MM.1S (cell line): Measurements from ENCODE around the gene UTS2B.

ENCODE experiments used
- DNase-seq: peaks from one replicate; pipeline ENCODE4 v3.0.0-alpha.2; 2015
- H2AFZ ChIP-seq: fragments of 300-600 bp; sonication (generic); 2 replicates; pipeline ENCODE4 v1.6.0; 2016; ENCODE audit warnings: antibody characterized with exemption, low read length
- H3F3A ChIP-seq: fragments of 300-600 bp; sonication (generic); 2 replicates; pipeline ENCODE4 v1.6.1; 2016; ENCODE audit warnings: mild to moderate bottlenecking, antibody characterized with exemption, low read length, moderate library complexity, mixed read lengths; ENCODE audit not compliant: insufficient read depth
- H3K27ac ChIP-seq: fragments of 300-600 bp; sonication (generic); 2 replicates; pipeline ENCODE4 v1.5.1; 2016; ENCODE audit warnings: mild to moderate bottlenecking, low read length
- H3K27me3 ChIP-seq: fragments of 300-600 bp; sonication (generic); replicated peaks from 2 replicates; pipeline ENCODE4 v1.6.0; 2016; ENCODE audit warnings: low read length; ENCODE audit not compliant: insufficient read depth
- H3K36me3 ChIP-seq: fragments of 300-600 bp; sonication (generic); replicated peaks from 2 replicates; pipeline ENCODE4 v1.6.1; 2016; ENCODE audit warnings: mild to moderate bottlenecking, low read length, mixed read lengths; ENCODE audit not compliant: insufficient read depth
- H3K4me1 ChIP-seq: fragments of 300-600 bp; sonication (generic); 2 replicates; pipeline ENCODE4 v1.6.1; 2016; ENCODE audit warnings: low read length, mixed read lengths
- H3K4me2 ChIP-seq: fragments of 300-600 bp; sonication (generic); 2 replicates; pipeline ENCODE4 v1.6.0; 2016; ENCODE audit warnings: low read depth, low read length
- H3K4me3 ChIP-seq: fragments of 300-600 bp; sonication (generic); 2 replicates; pipeline ENCODE4 v1.5.1; 2016; ENCODE audit warnings: low read length, mixed read lengths
- H3K79me2 ChIP-seq: fragments of 300-600 bp; sonication (generic); 2 replicates; pipeline ENCODE4 v1.6.1; 2016; ENCODE audit warnings: mixed run types, low read length, mixed read lengths
- H3K9ac ChIP-seq: fragments of 300-600 bp; sonication (generic); 2 replicates; pipeline ENCODE4 v1.6.1; 2016; ENCODE audit warnings: low read length, mixed read lengths
- H3K9me2 ChIP-seq: fragments of 300-600 bp; sonication (generic); replicated peaks from 2 replicates; pipeline ENCODE4 v1.6.1; 2016; ENCODE audit warnings: mild to moderate bottlenecking, low read length, mixed read lengths; ENCODE audit not compliant: insufficient read depth
- H3K9me3 ChIP-seq: fragments of 300-600 bp; sonication (generic); replicated peaks from 2 replicates; pipeline ENCODE4 v1.6.1; 2016; ENCODE audit warnings: mild to moderate bottlenecking, low read length, mixed read lengths; ENCODE audit not compliant: insufficient read depth
- H4K20me1 ChIP-seq: fragments of 300-600 bp; sonication (generic); 2 replicates; pipeline ENCODE4 v1.6.1; 2016; ENCODE audit warnings: mild to moderate bottlenecking, low read length, moderate library complexity, mixed read lengths; ENCODE audit not compliant: insufficient read depth
- EZH2 ChIP-seq: fragments of 300-600 bp; sonication (generic); optimal IDR thresholded peaks from 2 replicates; pipeline ENCODE3; 2017; ENCODE audit warnings: low read depth, mild to moderate bottlenecking, antibody characterized with exemption, low read length, mixed read lengths
- EZH2phosphoT487 ChIP-seq: fragments of 300-600 bp; sonication (generic); IDR thresholded peaks from 2 replicates; pipeline ENCODE4 v1.6.1; 2018; ENCODE audit warnings: antibody characterized with exemption, low read length
- TF ChIP-seq, protein P1 (sequence below): fragments of 300-600 bp; sonication (generic); IDR thresholded peaks from 2 replicates; pipeline ENCODE4 v1.5.1; 2016; ENCODE audit warnings: antibody characterized with exemption, low read length, mixed read lengths

UTS2B gene

DNA sequence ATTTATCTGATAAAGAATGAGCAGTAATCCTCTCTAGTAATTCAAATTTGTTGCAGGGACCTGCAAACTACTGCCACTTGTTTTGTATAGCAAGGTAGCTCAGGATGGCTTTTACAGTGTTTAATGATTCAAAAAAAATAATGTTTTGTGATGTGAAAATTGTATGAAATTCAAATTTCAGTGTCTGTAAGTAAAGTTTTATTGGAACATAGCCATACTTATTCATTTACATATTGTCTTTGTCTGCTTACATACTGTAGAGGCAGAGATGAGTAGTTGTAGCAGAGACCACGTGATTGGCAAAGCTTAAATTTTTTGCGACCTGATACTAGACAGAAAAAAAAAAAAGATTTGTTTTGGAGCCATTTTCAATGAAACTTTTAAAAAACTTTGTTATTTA is 6.5 kb upstream of the UTS2B start:
- H4K20me1 ChIP-seq, result no peaks in the 10 kb centered on the region
- DNase-seq, result no peak
- H3K9me2 ChIP-seq, result no peaks in the 10 kb centered on the region
- no peak for TF ChIP-seq EZH2phosphoT487
- TF ChIP-seq, protein P1, sequence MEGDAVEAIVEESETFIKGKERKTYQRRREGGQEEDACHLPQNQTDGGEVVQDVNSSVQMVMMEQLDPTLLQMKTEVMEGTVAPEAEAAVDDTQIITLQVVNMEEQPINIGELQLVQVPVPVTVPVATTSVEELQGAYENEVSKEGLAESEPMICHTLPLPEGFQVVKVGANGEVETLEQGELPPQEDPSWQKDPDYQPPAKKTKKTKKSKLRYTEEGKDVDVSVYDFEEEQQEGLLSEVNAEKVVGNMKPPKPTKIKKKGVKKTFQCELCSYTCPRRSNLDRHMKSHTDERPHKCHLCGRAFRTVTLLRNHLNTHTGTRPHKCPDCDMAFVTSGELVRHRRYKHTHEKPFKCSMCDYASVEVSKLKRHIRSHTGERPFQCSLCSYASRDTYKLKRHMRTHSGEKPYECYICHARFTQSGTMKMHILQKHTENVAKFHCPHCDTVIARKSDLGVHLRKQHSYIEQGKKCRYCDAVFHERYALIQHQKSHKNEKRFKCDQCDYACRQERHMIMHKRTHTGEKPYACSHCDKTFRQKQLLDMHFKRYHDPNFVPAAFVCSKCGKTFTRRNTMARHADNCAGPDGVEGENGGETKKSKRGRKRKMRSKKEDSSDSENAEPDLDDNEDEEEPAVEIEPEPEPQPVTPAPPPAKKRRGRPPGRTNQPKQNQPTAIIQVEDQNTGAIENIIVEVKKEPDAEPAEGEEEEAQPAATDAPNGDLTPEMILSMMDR, result no peak
- no peak overlapping the region for H2AFZ ChIP-seq
- H3K9me3 ChIP-seq, result no peaks in the 10 kb centered on the region
- no peak overlapping the region for H3K4me2 ChIP-seq
- H3K36me3 ChIP-seq, result no peaks in the 10 kb centered on the region
- no peak overlapping the region for H3K4me3 ChIP-seq
- no peak overlapping the region for H3K27ac ChIP-seq
- peaks cover 98% of the 10 kb centered on the region for H3K79me2 ChIP-seq
- no peaks in the 10 kb centered on the region for H3F3A ChIP-seq
- no peak overlapping the region for H3K9ac ChIP-seq
- no peaks in the 10 kb centered on the region for H3K4me1 ChIP-seq
- H3K27me3 ChIP-seq, result no peaks in the 10 kb centered on the region

DNA sequence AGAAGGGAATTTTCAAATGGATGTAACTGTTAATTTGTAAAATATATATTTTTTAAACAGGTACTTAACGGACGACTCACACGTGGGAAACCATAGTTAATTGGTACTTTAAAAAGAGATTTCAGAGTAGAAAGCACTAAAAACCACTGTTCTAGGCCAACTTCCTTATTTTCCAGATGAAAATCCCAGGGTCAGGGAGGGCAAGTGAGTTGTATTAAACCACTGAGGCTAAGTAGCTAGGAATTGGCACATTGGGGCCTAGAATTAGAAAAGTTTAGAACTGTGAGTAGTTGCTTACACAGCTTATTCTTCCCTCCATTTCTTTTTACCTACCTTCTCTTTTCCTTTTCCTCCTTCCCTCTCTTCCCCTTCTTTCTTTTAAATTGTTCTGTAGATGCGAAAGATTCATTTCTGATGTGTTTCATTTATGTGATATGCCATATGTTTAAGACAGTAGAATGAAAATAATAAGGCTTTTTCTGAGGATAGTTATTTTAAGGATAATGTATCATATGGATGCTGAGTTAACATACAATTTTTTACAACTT is 4.1 kb upstream of the UTS2B start:
- Histone ChIP-seq H3K27me3 (no peaks in the 10 kb centered on the region), H3K9me2 (no peaks in the 10 kb centered on the region), H3K4me3 (no peak overlapping the region), H3K4me1 (peaks cover 13% of the 10 kb centered on the region), H3K9me3 (no peaks in the 10 kb centered on the region), H4K20me1 (no peaks in the 10 kb centered on the region), H2AFZ (no peak overlapping the region), H3K4me2 (no peak overlapping the region), H3K79me2 (peaks cover 98% of the 10 kb centered on the region), H3K36me3 (no peaks in the 10 kb centered on the region), H3K27ac (no peak overlapping the region), H3F3A (no peaks in the 10 kb centered on the region), H3K9ac (no peak overlapping the region)
- no peak for DNase-seq
- TF ChIP-seq EZH2 (no peak), EZH2phosphoT487 (no peak)
- TF ChIP-seq, protein P1, result no peak

DNA sequence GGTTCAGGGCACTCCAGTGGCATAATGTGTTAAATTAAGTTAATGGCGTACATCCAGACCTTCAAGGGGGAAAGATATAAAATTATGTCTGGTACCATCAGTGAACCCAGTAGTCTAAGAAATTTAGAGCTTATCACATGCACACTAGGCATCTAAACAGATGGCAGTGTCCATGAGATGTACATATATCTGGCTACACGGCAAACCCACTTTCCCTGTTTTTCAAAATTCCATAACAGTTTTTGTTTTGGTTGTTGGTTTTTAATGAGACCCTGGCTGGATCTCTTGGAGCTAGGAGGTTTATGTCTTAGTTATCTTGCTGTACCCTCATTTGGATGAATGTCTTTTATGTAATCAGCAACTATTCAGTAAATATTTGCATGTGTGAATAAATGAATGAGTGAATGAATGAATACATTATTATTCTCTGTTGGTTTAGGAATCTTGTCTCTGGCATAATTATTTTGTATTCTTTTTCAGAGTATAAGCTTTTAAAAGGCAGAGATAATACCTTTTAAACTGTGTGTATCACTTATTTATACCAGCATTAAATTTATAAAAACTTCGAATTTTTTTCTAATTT is 3.1 kb upstream of the UTS2B start:
- no peaks in the 10 kb centered on the region for H3K27me3 ChIP-seq
- peaks cover 6% of the 10 kb centered on the region for H3F3A ChIP-seq
- H3K36me3 ChIP-seq, result no peaks in the 10 kb centered on the region
- no peak overlapping the region for H2AFZ ChIP-seq
- no peak overlapping the region for H3K27ac ChIP-seq
- TF ChIP-seq, protein P1, result no peak
- TF ChIP-seq EZH2, result no peak
- H3K4me2 ChIP-seq, result no peak overlapping the region
- H3K9me2 ChIP-seq, result no peaks in the 10 kb centered on the region
- peaks cover 89% of the 10 kb centered on the region for H3K79me2 ChIP-seq
- no peak overlapping the region for H3K9ac ChIP-seq
- DNase-seq, result no peak
- H4K20me1 ChIP-seq, result no peaks in the 10 kb centered on the region
- no peaks in the 10 kb centered on the region for H3K9me3 ChIP-seq
- no peak overlapping the region for H3K4me3 ChIP-seq
- H3K4me1 ChIP-seq, result peaks cover 19% of the 10 kb centered on the region
